Measurements from ENCODE around the gene NUS1. TPM values are rescaled to one million over a fixed set of nuclear protein-coding genes. Genes with fewer than 3 reads are reported as not detected.
"Not testable (repeated sequence)": the region's sequence is repeated elsewhere in the genome, so short reads cannot be mapped to it uniquely, and the experiment has no call there.

The NUS1 gene
- total and polyA plus RNA-seq, 5 donors from 2014 or later, result 12.6 to 24.6 (median 15.9) TPM

DNA sequence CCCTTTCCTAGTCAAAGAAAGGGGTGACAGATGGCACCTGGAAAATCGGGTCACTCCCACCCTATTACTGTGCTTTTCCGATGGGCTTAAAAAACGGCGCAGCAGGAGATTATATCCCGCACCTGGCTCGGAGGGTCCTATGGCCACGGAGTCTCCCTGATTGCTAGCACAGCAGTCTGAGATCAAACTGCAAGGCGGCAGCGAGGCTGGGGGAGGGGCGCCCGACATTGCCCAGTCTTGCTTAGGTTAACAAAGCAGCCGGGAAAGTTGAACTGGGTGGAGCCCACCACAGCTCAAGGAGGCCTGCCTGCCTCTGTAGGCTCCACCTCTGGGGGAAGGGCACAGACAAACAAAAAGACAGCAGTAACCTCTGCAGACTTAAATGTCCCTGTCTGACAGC is 46.3 kb downstream of the NUS1 start:
- not testable (repeated sequence) for H3K9me3 ChIP-seq (ENCODE audit: control insufficient read depth in 2 of 2, low read length in 2 of 2); H3K4me1 ChIP-seq (ENCODE audit: control insufficient read depth, insufficient read depth, low read length, poor library complexity, severe bottlenecking); DNase-seq; H3K4me3 ChIP-seq (ENCODE audit: low read depth, low read length); H3K4me1 Mint-ChIP-seq; H3K27ac ChIP-seq (ENCODE audit: insufficient read depth, low read length, poor library complexity, severe bottlenecking); H3K4me3 Mint-ChIP-seq; H3K36me3 ChIP-seq (ENCODE audit: control insufficient read depth, insufficient read depth, low read length); H3K27ac Mint-ChIP-seq; H3K27me3 ChIP-seq (ENCODE audit: control insufficient read depth, insufficient read depth, low read length); H3K27me3 Mint-ChIP-seq; ATAC-seq (ENCODE audit: low read depth in 2 of 2); H3K36me3 Mint-ChIP-seq
- peaks cover 0 to 16% (median 4%) of the 10 kb centered on the region in 7 donors for H3K9me3 Mint-ChIP-seq

DNA sequence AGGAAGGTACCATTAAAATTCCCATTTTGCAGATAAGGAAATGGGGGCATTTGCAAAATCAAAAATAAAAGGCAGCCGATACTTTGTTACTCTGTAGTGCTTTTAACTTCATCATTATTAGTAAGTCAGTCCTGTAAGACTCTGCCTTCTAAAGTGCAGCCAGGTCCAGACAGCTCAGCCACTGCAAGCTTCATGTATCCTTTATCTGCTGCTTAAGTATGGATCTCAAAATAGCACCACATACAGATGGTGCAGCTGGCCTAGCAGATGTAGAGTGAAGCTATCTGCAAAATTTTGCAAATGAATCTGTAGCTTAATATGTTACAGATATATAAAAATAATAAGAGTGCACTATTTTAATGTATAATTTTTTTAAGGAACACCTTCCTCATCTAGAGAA is 53.4 kb downstream of the NUS1 start:
- Mint-ChIP-seq H3K36me3 (no peaks in the 10 kb centered on the region), H3K27ac (no peak overlapping the region), H3K9me3 (peaks cover 0 to 5% (median 2%) of the 10 kb centered on the region in 7 donors), H3K4me3 (no peak overlapping the region), H3K4me1 (no peaks in the 10 kb centered on the region), H3K27me3 (no peaks in the 10 kb centered on the region)
- Histone ChIP-seq H3K27me3 (ENCODE audit: control insufficient read depth, insufficient read depth, low read length) (no peaks in the 10 kb centered on the region), H3K27ac (ENCODE audit: insufficient read depth, low read length, poor library complexity, severe bottlenecking) (no peak overlapping the region), H3K4me3 (ENCODE audit: low read depth, low read length) (no peak overlapping the region), H3K9me3 (ENCODE audit: control insufficient read depth in 2 of 2, low read length in 2 of 2) (no peaks in the 10 kb centered on the region), H3K4me1 (ENCODE audit: control insufficient read depth, insufficient read depth, low read length, poor library complexity, severe bottlenecking) (no peaks in the 10 kb centered on the region), H3K36me3 (ENCODE audit: control insufficient read depth, insufficient read depth, low read length) (no peaks in the 10 kb centered on the region)
- ATAC-seq (ENCODE audit: low read depth in 2 of 2) (no peak), DNase-seq (no peak)

DNA sequence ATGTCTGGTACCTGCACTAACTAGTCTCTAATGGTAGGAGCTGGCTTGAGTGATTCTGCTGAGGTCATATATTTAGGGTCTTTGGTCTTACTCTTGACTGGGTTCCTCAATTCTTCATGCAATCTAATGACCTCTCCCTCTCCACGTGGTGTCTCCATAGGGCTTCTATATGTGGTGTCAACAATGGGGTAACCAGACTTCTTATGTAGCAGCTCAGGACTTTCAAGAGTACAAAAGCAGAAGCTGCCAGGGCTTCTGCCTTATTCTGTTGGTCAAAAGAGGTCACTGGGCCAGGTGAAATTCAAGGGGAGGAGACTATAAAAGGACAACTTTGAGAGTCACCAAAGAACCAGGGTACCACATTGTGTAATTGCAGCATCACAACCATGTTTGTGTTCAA is 54.3 kb downstream of the NUS1 start:
- ATAC-seq (ENCODE audit: low read depth in 2 of 2) (no peak), DNase-seq (no peak)
- Histone ChIP-seq H3K4me1 (ENCODE audit: control insufficient read depth, insufficient read depth, low read length, poor library complexity, severe bottlenecking) (no peaks in the 10 kb centered on the region), H3K9me3 (ENCODE audit: control insufficient read depth in 2 of 2, low read length in 2 of 2) (no peaks in the 10 kb centered on the region), H3K4me3 (ENCODE audit: low read depth, low read length) (no peak overlapping the region), H3K27ac (ENCODE audit: insufficient read depth, low read length, poor library complexity, severe bottlenecking) (no peak overlapping the region), H3K27me3 (ENCODE audit: control insufficient read depth, insufficient read depth, low read length) (no peaks in the 10 kb centered on the region), H3K36me3 (ENCODE audit: control insufficient read depth, insufficient read depth, low read length) (no peaks in the 10 kb centered on the region)
- H3K27me3 Mint-ChIP-seq, result no peaks in the 10 kb centered on the region
- H3K4me1 Mint-ChIP-seq, result no peaks in the 10 kb centered on the region
- no peak overlapping the region for H3K4me3 Mint-ChIP-seq
- no peaks in the 10 kb centered on the region for H3K36me3 Mint-ChIP-seq
- no peak overlapping the region for H3K27ac Mint-ChIP-seq
- H3K9me3 Mint-ChIP-seq, result peaks cover 0 to 7% (median 3%) of the 10 kb centered on the region in 7 donors

DNA sequence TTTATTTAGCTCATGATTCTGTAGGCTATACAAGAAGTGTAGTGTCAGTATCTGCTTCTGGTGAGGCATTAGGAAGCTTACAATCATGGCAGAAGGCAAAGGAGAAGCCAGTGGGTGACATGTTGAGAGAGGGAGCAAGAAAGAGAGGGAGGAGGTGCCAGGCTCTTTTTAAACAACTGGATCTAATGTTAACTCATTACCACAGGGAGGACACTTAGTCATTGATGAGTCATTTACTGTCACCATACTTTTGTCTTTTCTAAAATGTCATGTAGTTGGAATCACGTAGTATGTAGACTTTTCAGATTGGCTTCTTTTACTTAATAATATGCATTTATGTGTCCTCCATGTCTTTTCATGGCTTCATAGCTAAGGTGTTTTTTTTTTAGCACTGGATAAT is 58.1 kb downstream of the NUS1 start:
- ATAC-seq (ENCODE audit: low read depth in 2 of 2), result no peak
- H3K4me3 Mint-ChIP-seq, result no peak overlapping the region
- no peaks in the 10 kb centered on the region for H3K27me3 Mint-ChIP-seq

DNA sequence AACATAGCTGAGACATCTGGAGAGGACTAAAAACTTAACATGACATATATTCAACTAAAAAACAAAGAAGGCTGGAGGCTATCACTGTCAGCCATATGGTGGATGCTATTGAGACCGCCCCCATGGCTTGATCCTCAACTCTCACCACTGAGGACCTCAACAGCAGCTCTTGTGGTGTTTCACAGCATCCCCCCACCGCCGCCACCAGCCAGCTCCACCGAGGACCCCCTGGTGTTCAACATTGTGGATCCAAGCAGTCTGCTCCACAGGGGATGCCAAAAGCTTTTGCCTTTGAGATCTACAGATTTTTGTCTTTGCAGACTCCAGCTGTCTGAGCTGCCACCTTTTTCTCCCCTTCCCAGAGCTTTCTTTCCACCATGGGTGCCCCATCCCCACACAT is 64.6 kb downstream of the NUS1 start:
- DNase-seq (no peak), ATAC-seq (ENCODE audit: low read depth in 2 of 2) (no peak)
- no peaks in the 10 kb centered on the region for H3K36me3 Mint-ChIP-seq
- Histone ChIP-seq H3K27ac (ENCODE audit: insufficient read depth, low read length, poor library complexity, severe bottlenecking) (no peak overlapping the region), H3K4me1 (ENCODE audit: control insufficient read depth, insufficient read depth, low read length, poor library complexity, severe bottlenecking) (no peaks in the 10 kb centered on the region), H3K9me3 (ENCODE audit: control insufficient read depth in 2 of 2, low read length in 2 of 2) (peaks cover 0 to 19% of the 10 kb centered on the region in 2 experiments), H3K36me3 (ENCODE audit: control insufficient read depth, insufficient read depth, low read length) (no peaks in the 10 kb centered on the region), H3K27me3 (ENCODE audit: control insufficient read depth, insufficient read depth, low read length) (no peaks in the 10 kb centered on the region), H3K4me3 (ENCODE audit: low read depth, low read length) (no peak overlapping the region)
- no peaks in the 10 kb centered on the region for H3K27me3 Mint-ChIP-seq
- H3K4me1 Mint-ChIP-seq, result no peaks in the 10 kb centered on the region
- peaks cover 0 to 15% (median 6%) of the 10 kb centered on the region in 7 donors for H3K9me3 Mint-ChIP-seq
- H3K4me3 Mint-ChIP-seq, result no peak overlapping the region
- no peak overlapping the region for H3K27ac Mint-ChIP-seq

More for the DNA sequence above, 58.1 kb downstream of the NUS1 start:
- Histone ChIP-seq H3K9me3 (ENCODE audit: control insufficient read depth in 2 of 2, low read length in 2 of 2) (peaks cover 0 to 9% of the 10 kb centered on the region in 2 experiments), H3K36me3 (ENCODE audit: control insufficient read depth, insufficient read depth, low read length) (no peaks in the 10 kb centered on the region), H3K4me3 (ENCODE audit: low read depth, low read length) (no peak overlapping the region), H3K27ac (ENCODE audit: insufficient read depth, low read length, poor library complexity, severe bottlenecking) (no peak overlapping the region), H3K27me3 (ENCODE audit: control insufficient read depth, insufficient read depth, low read length) (no peaks in the 10 kb centered on the region), H3K4me1 (ENCODE audit: control insufficient read depth, insufficient read depth, low read length, poor library complexity, severe bottlenecking) (no peaks in the 10 kb centered on the region)
- Mint-ChIP-seq H3K27ac (no peak overlapping the region), H3K36me3 (no peaks in the 10 kb centered on the region), H3K9me3 (peaks cover 0 to 7% (median 4%) of the 10 kb centered on the region in 7 donors), H3K4me1 (no peaks in the 10 kb centered on the region)
- no peak for DNase-seq

DNA sequence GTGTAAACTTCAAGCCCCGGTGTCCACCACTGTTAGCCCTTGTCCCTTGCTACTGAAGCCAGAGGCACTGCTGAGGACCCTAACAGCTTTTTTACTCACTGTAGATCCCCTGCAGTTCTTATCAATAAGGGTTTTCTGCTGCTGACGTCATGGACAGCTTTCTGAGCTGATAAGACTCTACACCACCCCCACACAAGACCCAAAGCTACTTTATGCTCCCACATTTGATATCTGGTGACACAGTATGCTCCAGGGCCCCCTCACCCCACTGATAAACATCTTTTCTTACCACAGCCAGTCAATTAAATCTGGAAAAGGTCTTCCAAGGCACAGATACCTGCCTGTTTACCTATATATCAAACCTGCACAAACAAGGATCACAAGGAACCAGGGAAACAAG is 65.3 kb downstream of the NUS1 start:
- ATAC-seq (ENCODE audit: low read depth in 2 of 2), result no peak
- Histone ChIP-seq H3K4me1 (ENCODE audit: control insufficient read depth, insufficient read depth, low read length, poor library complexity, severe bottlenecking) (no peaks in the 10 kb centered on the region), H3K36me3 (ENCODE audit: control insufficient read depth, insufficient read depth, low read length) (no peaks in the 10 kb centered on the region), H3K9me3 (ENCODE audit: control insufficient read depth in 2 of 2, low read length in 2 of 2) (peaks cover 0 to 19% of the 10 kb centered on the region in 2 experiments), H3K4me3 (ENCODE audit: low read depth, low read length) (no peak overlapping the region), H3K27me3 (ENCODE audit: control insufficient read depth, insufficient read depth, low read length) (no peaks in the 10 kb centered on the region), H3K27ac (ENCODE audit: insufficient read depth, low read length, poor library complexity, severe bottlenecking) (no peak overlapping the region)
- no peak for DNase-seq
- no peaks in the 10 kb centered on the region for H3K4me1 Mint-ChIP-seq
- no peak overlapping the region for H3K4me3 Mint-ChIP-seq
- H3K27me3 Mint-ChIP-seq, result no peaks in the 10 kb centered on the region
- H3K9me3 Mint-ChIP-seq, result peaks cover 0 to 15% (median 6%) of the 10 kb centered on the region in 7 donors
- H3K36me3 Mint-ChIP-seq, result no peaks in the 10 kb centered on the region
- H3K27ac Mint-ChIP-seq, result no peak overlapping the region

DNA sequence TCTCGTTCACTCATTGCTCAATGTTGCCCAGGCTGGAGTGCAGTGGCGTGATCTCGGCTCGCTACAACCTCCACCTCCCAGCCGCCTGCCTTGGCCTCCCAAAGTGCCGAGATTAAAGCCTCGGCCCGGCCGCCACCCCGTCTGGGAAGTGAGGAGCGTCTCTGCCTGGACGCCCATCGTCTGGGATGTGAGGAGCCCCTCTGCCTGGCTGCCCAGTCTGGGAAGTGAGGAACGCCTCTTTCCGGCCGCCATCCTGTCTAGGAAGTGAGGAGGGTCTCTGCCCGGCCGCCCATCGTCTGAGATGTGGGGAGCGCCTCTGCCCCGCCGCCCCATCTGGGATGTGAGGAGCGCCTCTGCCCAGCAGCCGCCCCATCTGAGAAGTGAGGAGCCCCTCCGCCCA is 75.4 kb downstream of the NUS1 start:
- H3K4me1 ChIP-seq (ENCODE audit: control insufficient read depth, insufficient read depth, low read length, poor library complexity, severe bottlenecking); H3K36me3 Mint-ChIP-seq; H3K36me3 ChIP-seq (ENCODE audit: control insufficient read depth, insufficient read depth, low read length); H3K27ac ChIP-seq (ENCODE audit: insufficient read depth, low read length, poor library complexity, severe bottlenecking); H3K4me3 ChIP-seq (ENCODE audit: low read depth, low read length); H3K27ac Mint-ChIP-seq; ATAC-seq (ENCODE audit: low read depth in 2 of 2); H3K27me3 ChIP-seq (ENCODE audit: control insufficient read depth, insufficient read depth, low read length); DNase-seq; H3K9me3 ChIP-seq (ENCODE audit: control insufficient read depth in 2 of 2, low read length in 2 of 2); H3K4me1 Mint-ChIP-seq; H3K27me3 Mint-ChIP-seq; H3K4me3 Mint-ChIP-seq: not testable (repeated sequence)
- H3K9me3 Mint-ChIP-seq, result peaks cover 2 to 25% (median 6%) of the 10 kb centered on the region in 7 donors

All from CD4-positive, CD25-positive, alpha-beta regulatory T cell (primary cell).